GM04504 (cell line): ENCODE measurements around the gene C5orf22.
"Not testable (repeated sequence)": the region's sequence is repeated elsewhere in the genome, so short reads cannot be mapped to it uniquely, and the experiment has no call there.

Source experiments
- DNase-seq: peaks from one replicate; pipeline ENCODE4 v3.0.0-alpha.2; 2012; ENCODE audit warnings: low read depth

Gene C5orf22

DNA sequence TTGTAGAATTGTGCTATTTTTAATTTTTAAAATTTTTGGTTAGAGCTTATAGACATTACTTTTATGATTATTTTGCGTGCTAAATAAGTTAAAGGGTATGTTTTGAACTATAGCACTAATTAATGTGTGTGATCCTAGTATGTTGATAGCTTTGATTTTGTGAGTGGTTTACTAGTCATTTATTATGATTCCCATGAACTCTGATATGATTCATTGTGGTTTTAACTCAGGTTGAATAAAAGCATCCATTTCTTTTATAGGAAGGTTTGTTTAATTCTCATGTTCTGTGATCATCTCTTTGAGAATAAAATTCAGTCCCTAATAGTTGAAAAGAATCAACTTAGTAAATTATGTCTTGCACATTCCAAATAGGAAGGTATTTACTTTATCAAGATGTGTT lies 22.5 kb downstream of the C5orf22 start:
- DNase-seq, result no peak

DNA sequence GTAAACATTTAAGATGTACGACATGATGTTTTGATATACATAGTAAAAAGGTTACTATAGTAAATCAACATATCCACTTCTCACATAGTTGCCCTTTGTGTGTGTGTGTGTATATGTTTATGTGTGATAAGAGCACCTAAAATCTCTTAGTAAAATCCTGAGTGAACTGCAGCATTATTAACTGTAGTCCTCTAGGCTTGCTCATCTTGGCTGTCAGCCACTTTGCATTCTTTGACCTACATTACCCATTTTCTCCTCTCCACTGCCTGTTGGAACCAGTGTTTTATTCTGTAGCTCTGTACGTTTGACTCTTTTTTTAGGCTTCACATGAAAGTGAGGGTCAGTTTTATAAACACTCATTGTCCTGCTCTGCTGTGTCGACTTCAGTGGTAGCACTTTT lies 24.4 kb downstream of the C5orf22 start:
- no peak for DNase-seq

DNA sequence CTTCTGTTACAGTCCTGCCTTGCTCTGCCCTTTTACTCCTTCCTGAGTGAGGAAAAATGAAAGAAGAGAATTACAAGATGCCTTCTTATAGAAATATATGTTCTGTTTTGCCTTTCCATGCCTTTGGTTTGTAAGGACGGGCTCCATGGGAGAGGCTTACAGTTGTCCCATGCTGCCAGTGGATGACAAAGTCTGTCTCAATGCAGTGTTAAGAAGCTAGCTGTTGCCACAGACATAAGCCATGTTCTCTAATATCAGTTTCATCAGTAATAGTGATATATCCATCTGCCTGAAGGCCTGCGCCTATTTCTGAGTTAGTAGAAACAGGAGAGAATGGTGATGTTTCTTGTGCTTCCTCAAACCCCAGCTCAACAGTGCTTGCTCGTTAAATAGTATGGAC lies 27.8 kb downstream of the C5orf22 start:
- DNase-seq, result no peak

DNA sequence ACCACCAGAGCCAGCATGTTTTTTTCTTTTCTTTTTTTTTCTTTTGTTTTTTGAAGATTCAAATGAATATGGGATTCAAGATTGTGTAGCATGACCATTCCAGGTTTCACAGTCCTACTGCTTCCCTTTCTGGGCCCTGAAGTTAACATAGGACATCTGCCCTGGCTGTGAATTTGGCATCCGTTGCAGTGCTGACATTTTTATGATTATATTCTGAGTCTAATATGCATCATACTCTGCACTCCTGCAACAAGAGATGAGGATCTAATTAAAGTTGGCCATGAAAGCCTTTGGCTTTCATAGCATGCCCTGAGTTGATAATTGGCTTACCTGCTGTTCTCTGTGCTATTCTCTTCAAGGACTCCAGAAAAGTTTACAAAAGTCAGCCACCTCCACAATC lies 29.8 kb downstream of the C5orf22 start:
- peak; percentile 59 for DNase-seq

DNA sequence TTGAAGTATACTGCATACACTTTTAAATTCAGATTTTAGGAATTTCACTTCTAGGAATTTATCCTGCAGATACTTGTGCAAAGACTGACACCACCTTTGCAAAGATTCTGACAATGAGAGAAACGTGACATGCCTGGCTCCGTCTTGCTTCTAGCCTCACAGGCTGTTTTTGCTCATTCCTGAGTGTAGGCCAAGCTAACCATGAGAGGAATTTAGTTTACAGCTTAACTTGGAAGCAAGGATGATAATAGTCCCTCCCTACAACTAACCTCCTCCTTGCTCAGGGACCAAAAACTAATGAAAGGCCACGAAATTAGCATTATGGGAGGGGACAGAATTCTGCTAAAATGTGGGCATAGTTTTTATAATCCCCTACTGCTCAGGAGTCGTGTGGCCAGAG lies 31.1 kb downstream of the C5orf22 start:
- no peak for DNase-seq

DNA sequence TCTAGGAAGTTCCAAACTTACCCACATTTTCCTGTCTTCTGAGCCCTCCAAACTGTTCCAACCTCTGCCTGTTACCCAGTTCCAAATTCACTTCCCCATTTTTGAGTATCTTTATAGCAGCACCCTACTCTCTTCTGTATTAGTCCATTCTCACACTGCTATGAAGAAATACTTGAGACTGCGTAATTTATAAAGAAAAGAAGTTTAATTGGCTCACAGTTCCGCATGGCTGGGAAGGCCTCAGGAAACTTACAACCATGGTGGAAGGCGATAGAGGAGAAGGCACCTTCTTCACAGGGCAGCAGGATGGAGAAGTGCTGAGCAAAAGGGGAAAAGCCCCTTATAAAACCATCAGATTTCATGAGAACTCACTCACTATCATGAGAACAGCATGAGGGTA lies 34.3 kb downstream of the C5orf22 start:
- DNase-seq, result not testable (repeated sequence)

DNA sequence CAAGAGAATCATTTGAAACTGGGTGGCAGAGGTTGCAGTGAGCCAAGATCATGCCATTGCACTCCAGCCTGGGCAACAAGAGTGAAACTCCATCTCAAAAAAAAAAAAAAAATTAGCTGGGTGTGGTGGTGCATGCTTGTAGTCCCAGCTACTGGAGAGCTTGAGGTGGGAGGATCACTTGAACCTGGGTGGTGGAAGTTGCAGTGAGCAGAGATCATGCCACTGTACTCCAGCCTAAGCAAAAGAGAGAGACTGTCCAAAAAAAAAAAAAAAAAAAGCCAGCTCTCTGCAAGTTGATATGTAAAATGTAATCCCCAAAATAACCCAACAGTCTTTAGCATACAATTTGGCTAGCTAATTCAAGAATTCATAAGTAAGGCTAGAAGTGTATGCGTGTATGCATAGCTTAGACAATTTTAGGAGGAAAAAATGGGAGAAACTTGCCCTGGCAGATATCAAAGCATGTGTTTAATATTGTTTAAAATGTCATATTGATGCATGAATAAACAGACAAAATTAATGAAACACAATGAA lies 36.3 kb downstream of the C5orf22 start:
- DNase-seq, result no peak

DNA sequence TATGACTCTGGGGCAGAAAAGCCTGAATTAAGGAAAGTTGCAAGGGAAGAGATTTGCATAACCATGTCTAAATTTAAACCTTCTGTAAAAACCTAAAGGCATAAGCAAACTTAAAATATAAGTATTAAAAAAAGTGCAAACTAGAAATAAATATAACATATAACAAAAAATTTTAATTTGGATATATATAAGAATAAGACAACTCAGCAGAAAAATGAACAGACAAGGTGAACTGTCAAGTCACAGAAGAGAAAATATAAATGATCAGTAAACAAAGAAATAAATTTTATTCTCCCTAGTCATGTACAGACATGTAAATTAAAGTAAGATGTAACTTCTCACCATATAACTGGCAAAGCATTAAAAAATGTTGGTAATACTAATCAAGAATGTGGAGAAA lies 37.0 kb downstream of the C5orf22 start:
- DNase-seq, result no peak

DNA sequence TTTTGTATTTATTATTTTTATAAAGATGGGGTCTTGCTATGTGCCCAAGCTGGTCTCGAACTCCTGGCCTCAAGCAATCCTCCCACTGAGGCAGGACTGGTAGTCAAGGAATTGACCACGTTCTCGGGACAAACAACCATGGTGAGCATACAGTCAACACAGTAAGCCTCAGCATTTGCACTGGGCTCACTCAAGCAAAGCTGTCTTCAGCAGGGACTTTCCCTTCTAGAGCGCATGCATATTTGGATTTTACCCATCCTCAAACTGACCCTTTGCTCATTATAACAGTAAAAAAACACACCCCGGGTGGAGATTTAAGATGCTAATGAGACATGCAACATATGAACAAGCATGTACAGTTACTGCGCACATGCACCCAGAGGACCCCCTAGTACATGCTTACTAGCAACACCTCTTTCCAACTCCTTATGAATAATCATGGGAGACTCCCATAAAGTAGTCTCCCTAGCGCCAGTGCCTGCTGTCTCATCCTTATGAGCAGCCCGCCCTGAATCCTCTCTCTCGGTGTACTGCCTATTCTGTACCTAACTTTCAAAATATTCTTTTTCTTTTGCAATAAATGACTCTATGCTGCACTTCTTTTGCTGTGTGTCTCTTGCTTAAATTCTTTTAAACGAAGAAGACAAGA lies 41.5 kb downstream of the C5orf22 start:
- no peak for DNase-seq

DNA sequence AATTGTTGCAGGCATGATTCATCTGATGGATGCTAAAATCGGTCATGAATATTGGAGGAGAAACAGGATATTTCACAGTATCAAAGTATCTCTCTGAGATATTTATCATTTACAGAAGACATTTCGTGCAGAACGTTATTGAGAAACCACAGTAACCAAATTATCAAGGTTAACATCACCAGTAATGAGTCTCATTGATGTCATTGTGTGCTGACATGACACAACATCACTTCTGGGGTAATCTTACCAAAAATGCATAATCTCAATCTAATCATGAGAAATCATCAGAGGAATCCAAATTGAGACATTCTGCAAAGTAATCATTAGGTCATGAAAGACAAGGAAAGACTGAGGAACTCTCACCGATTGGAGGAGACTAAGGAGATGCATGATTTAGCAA lies 42.7 kb downstream of the C5orf22 start:
- DNase-seq, result no peak

DNA sequence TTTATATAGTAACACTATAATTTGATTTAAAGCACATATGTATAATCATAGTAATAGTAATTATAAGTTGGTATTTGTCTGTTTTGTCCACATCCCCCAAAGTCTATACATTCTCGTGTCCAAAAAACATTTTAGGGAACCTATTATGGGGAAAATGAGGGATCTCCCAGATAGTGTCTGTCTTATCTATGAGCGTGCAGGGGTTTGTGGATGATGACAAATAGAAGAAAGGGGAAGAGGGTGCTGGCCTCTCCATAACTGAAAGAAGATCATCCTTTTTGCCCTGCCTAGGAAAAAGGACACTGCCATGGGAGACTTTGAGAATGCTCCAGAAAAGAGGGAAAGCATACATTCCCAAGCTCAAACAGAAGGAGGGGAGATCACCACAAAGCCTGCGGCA lies 45.3 kb downstream of the C5orf22 start:
- DNase-seq, result no peak

DNA sequence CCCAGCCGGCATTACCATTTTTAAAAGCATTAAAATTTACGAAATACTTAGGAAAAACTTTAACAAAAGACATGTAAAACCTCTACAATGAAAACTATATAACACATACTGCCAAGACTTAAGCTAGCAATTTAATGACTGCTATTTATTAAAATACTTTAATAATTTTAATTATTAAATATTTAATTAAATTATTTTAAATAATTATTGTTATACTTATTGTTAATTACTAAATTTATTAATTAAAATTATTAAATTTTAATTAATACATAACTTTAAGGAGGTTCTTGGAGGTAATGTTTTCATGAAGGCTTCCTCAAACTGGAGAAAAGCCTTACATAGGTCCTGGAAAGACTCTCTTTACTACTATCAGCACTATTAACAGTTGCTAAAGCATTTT lies 47.5 kb downstream of the C5orf22 start:
- no peak for DNase-seq

DNA sequence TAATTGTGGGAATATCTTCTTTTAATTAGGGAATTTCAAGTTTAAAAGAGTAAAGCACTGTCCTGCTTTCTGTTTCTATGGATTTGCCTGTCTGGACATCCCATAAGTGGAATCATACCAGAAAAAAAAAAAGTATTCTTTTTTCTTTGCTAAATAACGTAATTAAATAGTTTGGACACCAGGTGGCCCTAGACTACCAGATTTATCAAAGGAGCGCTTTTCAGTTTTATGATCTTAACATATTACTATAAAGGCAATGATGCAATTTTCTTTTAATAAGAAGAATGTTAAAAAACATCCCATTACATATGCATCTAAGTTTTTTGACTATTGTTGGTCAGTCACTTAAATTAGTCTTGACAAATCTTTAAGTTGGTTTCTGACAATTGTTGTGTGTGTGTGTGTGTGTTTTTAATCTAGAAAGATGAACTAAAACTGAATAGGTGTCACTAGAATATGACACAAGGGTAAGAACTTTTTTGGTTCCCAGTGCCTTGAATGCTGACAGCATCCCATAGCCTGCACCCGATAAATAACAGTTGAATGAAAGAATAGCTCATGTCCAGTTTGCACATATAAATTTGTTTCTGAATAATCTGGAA lies 49.5 kb downstream of the C5orf22 start:
- peak; percentile 10 for DNase-seq

DNA sequence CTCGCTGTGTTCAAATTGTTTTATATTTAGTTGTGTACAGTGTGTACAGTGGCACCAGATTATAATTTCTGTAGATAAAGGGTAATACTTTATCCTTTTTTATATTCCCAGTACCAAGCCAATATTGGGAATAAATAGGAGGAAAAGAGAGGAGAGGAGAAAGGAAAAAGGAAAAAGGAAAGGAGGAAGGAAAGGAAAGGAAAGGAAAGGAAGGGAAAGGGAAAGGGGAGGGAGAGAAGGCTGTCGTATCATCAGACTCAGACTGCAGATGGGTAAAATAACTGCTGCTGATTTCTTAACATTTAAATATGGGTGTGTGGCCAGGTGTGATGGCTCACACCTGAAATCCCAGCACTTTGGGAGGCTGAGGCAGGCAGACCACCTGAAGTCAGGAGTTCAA lies 51.0 kb downstream of the C5orf22 start:
- no peak for DNase-seq

DNA sequence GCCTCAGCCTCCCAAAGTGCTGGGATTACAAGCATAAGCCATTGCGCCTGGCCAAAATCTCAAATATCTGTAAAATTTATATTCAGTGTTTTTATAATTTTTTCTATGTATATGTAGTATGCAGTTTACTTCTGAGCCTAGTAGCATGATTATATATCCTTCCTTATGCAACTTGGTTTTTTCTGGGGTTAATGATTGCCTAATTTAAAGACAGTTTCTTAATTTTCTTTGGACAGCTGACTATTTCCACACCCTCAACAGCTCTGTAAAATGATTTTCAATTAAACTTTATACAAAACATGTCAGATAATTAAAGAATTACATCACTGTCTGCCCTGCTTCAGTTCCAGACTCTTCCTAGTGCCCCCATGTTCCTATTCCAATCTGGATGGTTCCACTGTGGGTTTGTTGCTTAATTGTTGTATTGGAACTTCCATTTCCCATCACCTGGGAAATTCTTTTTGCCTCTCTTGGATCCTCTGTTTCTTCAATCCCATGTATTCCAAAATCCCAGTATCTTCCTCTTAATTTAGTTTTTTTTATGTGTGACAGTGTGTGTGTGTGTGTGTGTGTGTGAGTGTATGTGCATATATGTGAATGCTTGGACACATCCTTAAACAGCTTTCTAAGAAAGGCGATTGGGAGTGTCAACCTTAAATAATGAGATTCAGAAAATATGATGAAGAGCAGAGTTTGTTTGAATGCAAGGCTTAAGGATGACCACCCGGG lies 53.2 kb downstream of the C5orf22 start:
- DNase-seq, result no peak

DNA sequence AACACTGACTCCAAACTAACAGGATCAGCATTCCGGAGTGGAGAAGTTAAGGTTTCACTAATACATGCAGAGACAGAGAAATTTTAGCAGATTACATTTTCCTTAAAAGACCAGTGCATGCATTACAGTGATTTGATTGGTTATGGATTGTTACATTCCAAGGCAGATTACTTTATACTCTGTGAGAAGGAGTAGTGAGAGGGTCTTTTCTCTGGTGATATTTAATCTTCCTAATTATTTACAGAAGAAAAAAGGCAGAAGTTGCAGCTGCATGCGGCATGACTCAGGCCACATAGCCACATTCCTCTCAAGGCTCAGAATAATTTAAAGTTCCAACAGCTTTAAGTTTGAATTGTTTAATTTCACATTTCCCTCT lies 53.8 kb downstream of the C5orf22 start:
- DNase-seq, result no peak

DNA sequence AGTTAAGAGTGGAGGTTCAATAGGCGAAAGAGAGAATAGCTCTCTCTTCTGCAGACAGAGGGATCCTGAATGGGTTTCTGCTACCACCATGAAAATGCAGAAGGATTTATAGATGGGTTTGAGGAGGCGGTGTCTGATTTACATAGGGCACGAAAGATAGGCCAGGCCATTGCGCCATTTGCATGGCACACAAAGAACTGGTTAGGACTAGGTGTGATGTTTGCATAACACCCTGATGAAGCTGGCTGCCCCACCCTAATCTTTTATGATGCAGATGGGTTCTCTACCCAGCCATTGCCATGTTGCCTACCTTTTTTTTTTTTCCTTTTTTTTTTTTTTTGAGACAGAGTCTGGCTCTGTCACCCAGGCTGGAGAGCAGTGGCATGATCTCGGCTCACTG lies 55.4 kb downstream of the C5orf22 start:
- DNase-seq, result no peak

DNA sequence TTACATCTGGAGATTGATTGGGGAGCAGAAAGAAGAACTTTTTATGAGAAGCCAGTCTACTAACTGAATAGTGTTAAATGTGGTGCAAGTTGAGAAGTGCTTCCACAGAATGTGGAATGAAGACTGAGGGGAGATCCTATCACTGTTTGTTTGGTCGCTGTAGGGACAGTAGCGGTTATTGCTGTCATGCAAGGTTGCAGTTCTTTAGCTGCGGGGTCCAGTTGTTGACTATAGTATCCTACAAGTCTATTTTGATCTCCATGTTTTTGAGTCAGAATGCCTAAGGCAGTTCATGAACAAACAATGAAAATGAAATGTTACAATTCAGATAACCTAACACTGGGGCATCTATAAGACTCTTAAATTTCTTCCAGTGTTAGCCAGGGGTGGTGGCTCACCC lies 61.6 kb downstream of the C5orf22 start:
- DNase-seq, result no peak

DNA sequence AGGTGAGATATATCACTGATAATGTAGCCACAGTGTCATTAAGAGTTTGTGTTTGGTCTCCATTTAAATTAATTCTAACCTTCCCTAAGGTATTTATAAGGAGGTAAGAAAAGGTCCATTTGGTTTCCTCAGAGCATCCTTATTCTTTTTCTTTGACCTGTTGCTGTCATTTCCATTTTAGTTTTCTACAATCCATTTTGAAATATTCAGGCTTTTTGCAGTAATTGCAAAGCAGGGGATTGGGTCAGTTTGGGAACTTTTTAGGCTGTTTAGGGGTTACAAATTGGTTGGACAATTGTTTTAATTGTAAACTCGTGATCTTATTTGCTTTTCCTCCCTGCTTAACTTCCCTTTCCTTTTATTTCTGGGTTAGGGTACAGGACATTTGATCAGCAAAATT lies 64.3 kb downstream of the C5orf22 start:
- no peak for DNase-seq

DNA sequence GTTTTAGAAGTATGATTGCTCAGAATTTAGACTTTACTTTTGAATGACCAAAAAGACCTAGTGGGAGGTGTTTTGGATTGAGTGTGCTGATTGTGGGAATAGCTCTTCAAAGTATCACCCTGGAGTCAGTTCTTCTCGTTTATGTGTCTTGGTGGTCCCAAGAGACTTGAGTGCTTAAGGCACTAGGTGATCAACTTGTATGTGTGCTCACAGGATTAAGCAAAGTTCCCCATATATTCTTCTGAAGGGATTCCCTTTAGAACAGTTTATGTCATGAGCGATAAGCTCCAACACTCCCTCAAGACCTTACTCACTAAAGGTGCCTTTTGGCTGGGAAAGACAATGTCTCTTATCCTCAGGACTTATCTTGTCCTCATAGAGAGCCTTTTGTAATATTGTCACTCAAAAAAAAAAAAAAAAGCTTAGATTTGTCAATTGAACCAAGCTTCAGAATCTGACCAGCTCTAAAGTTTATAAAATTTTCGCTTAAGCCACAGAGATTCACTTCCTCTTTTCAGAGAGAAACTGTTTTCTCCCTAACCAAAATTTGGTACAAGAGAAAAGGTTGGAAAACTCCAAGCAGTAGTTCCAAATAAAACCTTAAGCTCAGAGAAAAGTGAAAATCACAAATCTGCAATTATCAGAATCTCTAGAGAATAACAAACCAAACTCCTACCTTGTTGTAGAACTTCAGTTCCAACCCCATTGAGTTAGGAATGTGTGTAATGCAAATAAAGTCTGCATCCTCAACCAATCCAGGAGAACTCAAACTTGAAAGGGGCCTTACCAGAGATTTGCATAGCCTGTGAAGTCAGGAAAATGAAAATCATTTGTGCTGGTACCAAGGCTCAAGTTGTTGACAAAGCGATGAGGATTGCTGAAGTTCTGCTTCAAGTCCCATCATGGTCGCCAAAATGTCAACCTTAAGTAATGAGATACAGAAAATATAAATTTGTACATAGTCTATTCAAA lies 66.8 kb downstream of the C5orf22 start:
- no peak for DNase-seq

DNA sequence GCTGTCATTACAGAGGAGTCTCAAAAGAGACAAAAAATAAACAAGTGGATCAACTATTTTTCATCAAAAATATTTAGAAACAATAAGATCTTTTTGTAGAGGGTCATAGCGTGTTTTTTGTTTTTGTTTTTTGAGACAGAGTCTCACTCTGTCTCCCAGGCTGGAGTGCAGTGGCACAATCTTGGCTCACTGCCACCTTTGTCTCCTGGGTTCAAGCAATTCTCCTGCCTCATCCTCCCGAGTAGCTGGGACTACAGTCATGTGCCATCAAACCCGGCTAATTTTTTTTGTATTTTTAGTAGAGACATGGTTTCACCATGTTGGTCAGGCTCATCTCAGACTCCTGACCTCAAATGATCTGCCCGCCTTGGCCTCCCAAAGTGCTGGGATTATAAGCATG lies 70.2 kb downstream of the C5orf22 start:
- DNase-seq, result not testable (repeated sequence)

DNA sequence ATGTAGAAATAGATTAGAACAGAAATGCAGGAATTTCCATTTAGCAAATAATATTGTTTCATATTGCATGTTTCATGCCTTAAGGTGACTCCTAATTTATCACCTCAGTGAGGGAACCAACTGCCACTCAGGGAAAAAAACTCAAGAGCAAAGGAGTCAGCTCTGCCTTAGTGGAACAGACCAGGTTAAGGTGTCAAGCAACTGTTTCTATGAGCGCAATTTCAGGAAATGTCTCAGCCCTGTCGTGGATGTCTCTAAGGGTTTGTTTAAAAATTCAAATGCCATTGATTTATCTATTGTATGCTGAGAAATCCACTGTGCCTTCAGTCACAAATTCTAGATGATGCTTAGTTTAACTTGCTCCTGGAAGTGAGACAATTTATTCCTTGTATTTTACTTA lies 72.1 kb downstream of the C5orf22 start:
- DNase-seq, result no peak
